CD8-positive, alpha-beta memory T cell (primary cell): ENCODE results near the gene MVP. TPM values are rescaled to one million over a fixed set of nuclear protein-coding genes. Genes with fewer than 3 reads are reported as not detected.

Experiments
- CTCF ChIA-PET: fragments of 350-600 bp; sonication (Branson Sonifier 250); formaldehyde crosslinking; loops from one replicate; lab custom pipeline; 2021; ENCODE audit warnings: antibody characterized with exemption; lab: Charles Lee
- POLR2A ChIA-PET: fragments of 350-600 bp; sonication (Branson Sonifier 250); formaldehyde crosslinking; loops from one replicate; lab custom pipeline; 2021; ENCODE audit warnings: antibody characterized with exemption; lab: Charles Lee
- DNase-seq, 5 donors: peaks; one replicate each; pipeline versions ENCODE4 v3.0.0 to v3.0.0-alpha.2; 2020 to 2022; ENCODE audit warnings: mixed read lengths in 1 of 5
- H3K27ac ChIP-seq: one replicate; pipeline ENCODE4 v1.7.0; 2013; ENCODE audit warnings: low read depth, mild to moderate bottlenecking, low read length, moderate library complexity
- H3K27me3 ChIP-seq: 2 replicates; pipeline ENCODE4 v1.7.0; 2013; ENCODE audit warnings: low read length, mild to moderate bottlenecking; ENCODE audit not compliant: insufficient read depth, poor library complexity, severe bottlenecking
- H3K36me3 ChIP-seq: 2 replicates; pipeline ENCODE4 v1.7.0; 2013; ENCODE audit warnings: mild to moderate bottlenecking, low read length, moderate library complexity; ENCODE audit not compliant: insufficient read depth
- H3K4me1 ChIP-seq: 2 replicates; pipeline ENCODE4 v1.7.0; 2013; ENCODE audit warnings: mild to moderate bottlenecking, low read length, moderate library complexity; ENCODE audit not compliant: insufficient read depth
- H3K4me3 ChIP-seq: 2 replicates; pipeline ENCODE4 v1.7.0; 2013; ENCODE audit warnings: mild to moderate bottlenecking, low read length
- H3K9me3 ChIP-seq: 2 replicates; pipeline ENCODE4 v1.7.0; 2013; ENCODE audit warnings: mild to moderate bottlenecking, low read length
- H3K27ac Mint-ChIP-seq, 8 donors: one replicate each; pipeline ENCODE4 v1.8.0; 2020 to 2021; ENCODE audit warnings: mixed read lengths in 8 of 8, mild to moderate bottlenecking in 6 of 8, inconsistent platforms in 3 of 8, moderate library complexity in 3 of 8
- H3K27me3 Mint-ChIP-seq, 2 donors: one replicate each; pipeline ENCODE4 v1.8.0; 2020 to 2021; ENCODE audit warnings: mixed read lengths in 2 of 2, mild to moderate bottlenecking in 1 of 2, moderate library complexity in 1 of 2
- H3K36me3 Mint-ChIP-seq, 3 donors: one replicate each; pipeline ENCODE4 v1.8.0; 2020 to 2021; ENCODE audit warnings: mixed read lengths in 3 of 3, inconsistent platforms in 1 of 3, mild to moderate bottlenecking in 1 of 3
- H3K4me1 Mint-ChIP-seq, 3 donors: one replicate each; pipeline ENCODE4 v1.8.0; 2020 to 2021; ENCODE audit warnings: mixed read lengths in 3 of 3, inconsistent platforms in 1 of 3, mild to moderate bottlenecking in 1 of 3
- H3K4me3 Mint-ChIP-seq, 7 donors: one replicate each; pipeline ENCODE4 v1.8.0; 2020 to 2021; ENCODE audit warnings: mixed read lengths in 7 of 7, mild to moderate bottlenecking in 6 of 7, moderate library complexity in 4 of 7, inconsistent platforms in 2 of 7
- H3K9me3 Mint-ChIP-seq, 5 donors: one replicate each; pipeline ENCODE4 v1.8.0; 2020 to 2022; ENCODE audit warnings: mixed read lengths in 5 of 5, mild to moderate bottlenecking in 3 of 5, moderate library complexity in 2 of 5, inconsistent platforms in 1 of 5
- polyA plus RNA-seq: library from polyadenylated mRNA; unstranded; fragments of 300-500 nt; fragmentation: Illumina TruSeq; gene quantifications from one replicate; pipeline ENCODE4 v1.2.3, GENCODE V29; 2021
- total RNA-seq, 2 experiments: library from RNA; stranded (reverse); gene quantifications; one replicate each; pipeline ENCODE4 v1.2.3, GENCODE V29; 2021

Gene MVP
- total and polyA plus RNA-seq, 3 experiments from 2014 or later = 54.5 to 155 (median 55.4) TPM

- CTCF ChIA-PET = interaction anchor here (0.7 to 8.7 kb wide), 14 partner anchors 9 to 157 kb away, joined by 3 to 92 read pairs (median 8); partner anchors contain the start of genes KIF22, MAZ and TAOK2
- H3K9me3 ChIP-seq = no peaks in the 10 kb centered on the region
- H3K27ac ChIP-seq = peak overlapping the region; percentile 89
- H3K27ac Mint-ChIP-seq = peak overlapping the region; percentile 88 to 99 (median 97)
- H3K4me3 ChIP-seq = peak overlapping the region; percentile 94
- no peaks in the 10 kb centered on the region for H3K9me3 Mint-ChIP-seq
- peaks cover 0 to 40% (median 6%) of the 10 kb centered on the region in 3 donors for H3K36me3 Mint-ChIP-seq
- peak overlapping the region; percentile 89 to 99 (median 93) for H3K4me3 Mint-ChIP-seq
- no peaks in the 10 kb centered on the region for H3K27me3 ChIP-seq
- peaks cover 15% of the 10 kb centered on the region for H3K36me3 ChIP-seq
- DNase-seq = peak in 4 of 5 donors; percentile 33 to 69 (median 44)
- H3K4me1 ChIP-seq = peaks cover 59% of the 10 kb centered on the region
- POLR2A ChIA-PET = interaction anchor here (0.8 to 2.7 kb wide), 9 partner anchors 9 to 115 kb away, joined by 3 to 59 read pairs (median 5); partner anchors contain the start of genes KIF22 and MAZ
- H3K27me3 Mint-ChIP-seq = peaks cover 0 to 2% of the 10 kb centered on the region in 2 donors
- peaks cover 55 to 78% (median 64%) of the 10 kb centered on the region in 3 donors for H3K4me1 Mint-ChIP-seq
These were observed 3.4 kb upstream of the MVP start for GRCh38 chr16:29816694-29817441.

GRCh38 chr16:29818082-29818481, 2.2 kb upstream of the MVP start:
- DNase-seq = no peak
- Mint-ChIP-seq H3K4me1 (peaks cover 59 to 80% (median 71%) of the 10 kb centered on the region in 3 donors), H3K36me3 (peaks cover 0 to 42% (median 6%) of the 10 kb centered on the region in 3 donors), H3K27me3 (peaks cover 0 to 2% of the 10 kb centered on the region in 2 donors), H3K9me3 (no peaks in the 10 kb centered on the region), H3K27ac (peak overlapping the region; percentile 17 to 94 (median 84)), H3K4me3 (peak overlapping the region; percentile 58 to 99 (median 82))
- no peak overlapping the region for H3K4me3 ChIP-seq
- POLR2A ChIA-PET = interaction anchor here (0.5 kb wide), 1 partner anchor 123 kb away, joined by 4 read pairs; no protein-coding TSS in a partner anchor
- H3K4me1 ChIP-seq = peaks cover 65% of the 10 kb centered on the region
- H3K36me3 ChIP-seq = peaks cover 15% of the 10 kb centered on the region
- CTCF ChIA-PET = interaction anchor here (1.0 to 8.7 kb wide), 8 partner anchors 10 to 139 kb away, joined by 3 to 92 read pairs (median 13); partner anchors contain the start of genes KIF22, MAZ and QPRT
- no peak overlapping the region for H3K27ac ChIP-seq
- no peaks in the 10 kb centered on the region for H3K9me3 ChIP-seq
- no peaks in the 10 kb centered on the region for H3K27me3 ChIP-seq

DNA sequence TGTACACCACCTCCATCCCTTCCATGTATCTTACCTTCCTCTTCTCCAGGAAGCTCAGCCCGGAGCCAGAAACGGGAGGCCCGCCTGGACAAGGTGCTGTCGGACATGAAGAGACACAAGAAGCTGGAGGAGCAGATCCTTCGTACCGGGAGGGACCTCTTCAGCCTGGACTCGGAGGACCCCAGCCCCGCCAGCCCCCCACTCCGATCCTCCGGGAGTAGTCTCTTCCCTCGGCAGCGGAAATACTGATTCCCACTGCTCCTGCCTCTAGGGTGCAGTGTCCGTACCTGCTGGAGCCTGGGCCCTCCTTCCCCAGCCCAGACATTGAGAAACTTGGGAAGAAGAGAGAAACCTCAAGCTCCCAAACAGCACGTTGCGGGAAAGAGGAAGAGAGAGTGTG, 756 bp upstream of the MVP start:
- H3K9me3 Mint-ChIP-seq = no peaks in the 10 kb centered on the region
- peaks cover 0 to 42% (median 6%) of the 10 kb centered on the region in 3 donors for H3K36me3 Mint-ChIP-seq
- POLR2A ChIA-PET = interaction anchor here (1.4 to 3.1 kb wide), 5 partner anchors 9 to 119 kb away, joined by 4 to 17 read pairs (median 7); partner anchors contain the start of genes KIF22 and MAZ
- Histone ChIP-seq H3K4me3 (peak overlapping the region; percentile 79), H3K4me1 (peaks cover 79% of the 10 kb centered on the region), H3K9me3 (no peaks in the 10 kb centered on the region), H3K27ac (no peak overlapping the region), H3K27me3 (no peaks in the 10 kb centered on the region), H3K36me3 (peaks cover 15% of the 10 kb centered on the region)
- H3K4me1 Mint-ChIP-seq = peaks cover 59 to 79% (median 71%) of the 10 kb centered on the region in 3 donors
- DNase-seq = no peak
- peaks cover 0 to 2% of the 10 kb centered on the region in 2 donors for H3K27me3 Mint-ChIP-seq
- peak overlapping the region; percentile 93 to 99 (median 96) for H3K4me3 Mint-ChIP-seq
- CTCF ChIA-PET = interaction anchor here (1.1 to 8.7 kb wide), 6 partner anchors 9 to 128 kb away, joined by 4 to 92 read pairs (median 44); partner anchors contain the start of gene MAZ
- H3K27ac Mint-ChIP-seq = peak overlapping the region; percentile 72 to 98 (median 94)

DNA sequence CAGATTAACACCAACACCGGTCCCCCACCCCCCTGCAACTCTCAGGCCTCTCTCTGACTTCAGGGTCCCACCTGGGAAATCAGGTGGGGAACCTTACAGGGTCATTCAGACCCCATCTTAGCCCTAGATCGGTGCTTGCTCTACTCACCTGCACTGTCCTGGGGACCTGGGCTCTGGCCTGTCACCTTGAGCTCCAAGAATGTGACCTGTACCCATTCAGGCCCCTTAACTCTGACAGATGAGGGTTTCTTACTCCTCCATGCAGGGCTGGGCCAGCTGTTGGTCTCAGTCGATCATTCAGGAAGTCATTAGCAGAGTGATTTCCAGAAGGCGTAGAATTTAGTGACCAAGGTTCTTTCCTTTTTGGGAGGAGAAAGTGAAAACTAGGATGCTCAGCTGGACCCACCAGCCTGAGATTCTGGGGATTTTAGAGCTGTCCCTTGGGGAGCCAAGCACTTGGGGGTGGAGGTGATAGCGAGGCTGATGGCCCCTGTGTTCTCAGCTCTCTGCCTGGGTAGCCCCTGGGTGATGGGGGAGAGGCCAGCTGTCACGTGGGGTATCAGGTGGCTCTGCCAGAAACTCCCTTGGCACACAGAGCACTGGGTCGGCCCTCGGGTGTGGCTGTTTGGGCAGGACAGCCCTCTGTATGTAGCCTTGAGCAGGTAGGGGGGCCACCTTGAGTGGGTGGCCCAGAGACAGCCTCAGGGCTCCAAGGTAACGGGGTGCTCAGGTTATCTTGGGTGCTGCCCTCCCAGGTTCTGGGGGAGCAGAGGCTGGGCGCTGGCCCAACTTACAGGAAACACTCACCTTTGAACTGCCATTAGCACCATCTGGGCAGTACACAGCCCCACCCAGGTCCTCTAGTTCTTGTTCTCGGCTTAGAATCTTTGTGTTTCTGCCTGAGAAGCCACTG, 724 bp downstream of the MVP start:
- Mint-ChIP-seq H3K9me3 (no peaks in the 10 kb centered on the region), H3K27ac (peak overlapping the region; percentile 72 to 98 (median 94)), H3K27me3 (no peaks in the 10 kb centered on the region), H3K36me3 (peaks cover 0 to 39% (median 6%) of the 10 kb centered on the region in 3 donors), H3K4me1 (peaks cover 60 to 80% (median 70%) of the 10 kb centered on the region in 3 donors), H3K4me3 (peak overlapping the region; percentile 93 to 99 (median 96))
- peaks cover 15% of the 10 kb centered on the region for H3K36me3 ChIP-seq
- no peaks in the 10 kb centered on the region for H3K9me3 ChIP-seq
- ChIA-PET POLR2A (interaction anchor here (0.5 to 3.1 kb wide), 11 partner anchors 7 to 120 kb away, joined by 3 to 17 read pairs (median 3); partner anchors contain the start of genes KIF22 and MAZ), CTCF (interaction anchor here (0.7 to 8.7 kb wide), 6 partner anchors 13 to 145 kb away, joined by 3 to 92 read pairs (median 43); partner anchors contain the start of gene MAZ)
- peak in 4 of 5 donors; percentile 27 to 74 (median 42) for DNase-seq
- H3K4me1 ChIP-seq = peaks cover 85% of the 10 kb centered on the region
- H3K27ac ChIP-seq = peak overlapping the region; percentile 60
- no peaks in the 10 kb centered on the region for H3K27me3 ChIP-seq
- peak overlapping the region; percentile 79 for H3K4me3 ChIP-seq

DNA sequence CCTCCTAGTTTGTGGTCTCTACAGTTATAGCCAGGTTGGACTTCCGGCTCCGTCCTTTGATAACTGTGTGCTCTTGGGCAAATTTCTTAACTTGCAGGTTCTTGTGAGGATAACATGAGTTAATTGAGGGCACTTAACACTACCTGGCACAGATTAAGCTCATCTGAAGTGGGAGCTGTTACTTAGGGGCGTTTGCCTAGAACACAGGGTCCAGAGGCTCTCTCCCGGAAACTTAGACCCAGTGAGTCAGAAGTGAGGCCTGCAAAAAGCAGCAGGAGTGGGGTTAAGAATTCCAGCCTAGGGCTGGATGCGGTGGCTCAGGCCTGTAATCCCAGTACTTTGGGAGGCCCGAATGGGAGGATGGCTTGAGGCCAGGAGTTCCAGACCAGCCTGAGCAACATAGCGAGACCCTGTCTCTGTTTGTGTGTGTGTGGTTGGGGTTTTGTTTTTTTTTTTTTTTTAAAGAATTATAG, 1.4 kb downstream of the MVP start:
- ChIA-PET CTCF (interaction anchor here (0.7 to 8.7 kb wide), 7 partner anchors 14 to 121 kb away, joined by 3 to 92 read pairs (median 4); partner anchors contain the start of gene MAZ), POLR2A (interaction anchor here (0.5 to 3.1 kb wide), 8 partner anchors 8 to 1045 kb away, joined by 3 to 17 read pairs (median 4); partner anchors contain the start of gene MAZ)
- no peak for DNase-seq
- peak overlapping the region; percentile 60 for H3K27ac ChIP-seq
- H3K4me3 Mint-ChIP-seq = peak overlapping the region; percentile 93 to 99 (median 96)
- peaks cover 62 to 83% (median 69%) of the 10 kb centered on the region in 3 donors for H3K4me1 Mint-ChIP-seq
- peak overlapping the region; percentile 72 to 98 (median 94) for H3K27ac Mint-ChIP-seq
- peaks cover 15% of the 10 kb centered on the region for H3K36me3 ChIP-seq
- H3K36me3 Mint-ChIP-seq = peaks cover 0 to 38% (median 6%) of the 10 kb centered on the region in 3 donors
- peak overlapping the region; percentile 79 for H3K4me3 ChIP-seq
- H3K9me3 Mint-ChIP-seq = no peaks in the 10 kb centered on the region
- H3K9me3 ChIP-seq = no peaks in the 10 kb centered on the region
- H3K27me3 Mint-ChIP-seq = no peaks in the 10 kb centered on the region
- no peaks in the 10 kb centered on the region for H3K27me3 ChIP-seq
- peaks cover 92% of the 10 kb centered on the region for H3K4me1 ChIP-seq

GRCh38 chr16:29824589-29825144, 4.4 kb downstream of the MVP start:
- Mint-ChIP-seq H3K4me3 (peak overlapping the region in 6 of 7 donors; percentile 46 to 79 (median 71)), H3K27ac (peak overlapping the region; percentile 61 to 93 (median 78)), H3K36me3 (peaks cover 0 to 20% (median 2%) of the 10 kb centered on the region in 3 donors), H3K27me3 (no peaks in the 10 kb centered on the region), H3K4me1 (peaks cover 55 to 78% (median 57%) of the 10 kb centered on the region in 3 donors), H3K9me3 (no peaks in the 10 kb centered on the region)
- no peaks in the 10 kb centered on the region for H3K9me3 ChIP-seq
- POLR2A ChIA-PET = interaction anchor here (0.6 to 1.4 kb wide), 4 partner anchors 9 to 30 kb away, joined by 3 to 10 read pairs (median 4); partner anchors contain the start of gene PAGR1
- H3K27me3 ChIP-seq = no peaks in the 10 kb centered on the region
- peaks cover under 1% of the 10 kb centered on the region for H3K36me3 ChIP-seq
- DNase-seq = no peak
- CTCF ChIA-PET = interaction anchor here (1.1 to 1.9 kb wide), 3 partner anchors 9 to 24 kb away, joined by 3 to 7 read pairs (median 4); partner anchors contain the start of gene PAGR1
- peak overlapping the region; percentile 50 for H3K4me3 ChIP-seq
- peaks cover 94% of the 10 kb centered on the region for H3K4me1 ChIP-seq
- no peak overlapping the region for H3K27ac ChIP-seq
